ENCODE measurements around the gene DHRS7C. TPM values are rescaled to one million over a fixed set of nuclear protein-coding genes. Genes with fewer than 3 reads are reported as not detected.

The DHRS7C gene, protein sequence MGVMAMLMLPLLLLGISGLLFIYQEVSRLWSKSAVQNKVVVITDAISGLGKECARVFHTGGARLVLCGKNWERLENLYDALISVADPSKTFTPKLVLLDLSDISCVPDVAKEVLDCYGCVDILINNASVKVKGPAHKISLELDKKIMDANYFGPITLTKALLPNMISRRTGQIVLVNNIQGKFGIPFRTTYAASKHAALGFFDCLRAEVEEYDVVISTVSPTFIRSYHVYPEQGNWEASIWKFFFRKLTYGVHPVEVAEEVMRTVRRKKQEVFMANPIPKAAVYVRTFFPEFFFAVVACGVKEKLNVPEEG
- total RNA-seq (2014; rRNA removed; shearing (Covaris generic)): not detected in 2 replicates

- DNase-seq (ENCODE audit: low spot score): no peak
Measured at GRCh38 chr17:9790889-9791876, at the start of gene DHRS7C. Gene DHRS7C, minus strand, starts transcription at chr17:9791592. Its CDS starts 308 bp downstream, at chr17:9791284.

- DNase-seq (ENCODE audit: low spot score): peak; percentile 33
Measured at GRCh38 chr17:9839433-9839832, 48.0 kb upstream of the DHRS7C start.

- DNase-seq (ENCODE audit: low spot score): peak; percentile 87
Measured at GRCh38 chr17:9837551-9838471, 46.4 kb upstream of the DHRS7C start.

- DNase-seq (ENCODE audit: low spot score): no peak
Measured at GRCh38 chr17:9833922-9834321, 42.5 kb upstream of the DHRS7C start.

DNA sequence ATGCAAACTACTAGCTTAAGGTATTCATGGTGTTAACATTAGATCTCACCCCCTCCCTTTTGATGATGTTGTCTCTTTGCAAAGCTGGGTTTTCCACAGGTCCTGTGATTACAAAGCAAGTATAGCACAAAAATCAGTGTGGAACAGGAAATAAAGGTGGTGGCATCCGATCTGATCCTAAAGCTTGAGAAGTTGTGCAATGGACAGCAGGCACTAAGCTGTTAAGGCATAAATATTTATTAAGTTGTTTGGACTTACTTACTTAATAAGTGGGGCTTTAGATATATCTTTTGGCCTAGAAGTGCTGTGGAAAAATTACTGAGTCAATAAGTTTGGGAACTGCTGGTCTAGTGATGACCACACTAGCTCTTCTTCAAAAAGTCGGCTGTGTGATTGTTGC, 39.3 kb upstream of the DHRS7C start:
- DNase-seq (ENCODE audit: low spot score): no peak

GRCh38 chr17:9829343-9829742, 38.0 kb upstream of the DHRS7C start:
- no peak for DNase-seq (ENCODE audit: low spot score)

GRCh38 chr17:9828296-9829295, 37.2 kb upstream of the DHRS7C start:
- no peak for DNase-seq (ENCODE audit: low spot score)

DNA sequence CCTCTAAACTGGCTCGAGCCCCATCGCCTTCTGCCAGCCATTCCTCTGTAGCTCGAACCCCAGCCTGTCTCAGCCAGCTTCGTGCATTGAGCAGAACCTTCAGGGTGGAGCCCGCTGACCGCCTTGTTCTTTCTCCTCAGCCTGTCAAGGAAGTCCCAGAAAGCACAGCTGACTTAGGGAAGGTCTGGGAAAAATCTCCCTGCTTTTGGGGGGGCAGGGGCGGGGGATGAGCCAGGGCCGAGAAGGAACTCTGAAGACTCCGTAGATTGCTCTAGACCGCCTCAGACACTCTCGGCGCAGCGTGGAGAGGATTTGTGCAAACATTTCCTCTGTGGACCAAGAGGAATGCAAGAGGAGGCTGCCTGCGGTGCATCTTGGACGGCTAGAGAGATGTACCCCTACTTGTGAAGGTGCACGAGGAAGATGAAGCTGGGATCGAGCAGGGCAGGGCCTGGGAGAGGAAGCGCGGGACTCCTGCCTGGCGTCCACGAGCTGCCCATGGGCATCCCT, 34.3 kb upstream of the DHRS7C start, which contains the start of gene GLP2R:
Gene GLP2R, plus strand, starts transcription at position 284 of the 510 bp plus-strand sequence. Its CDS starts 140 bp downstream, at position 424.
- DNase-seq (ENCODE audit: low spot score): no peak

- DNase-seq (ENCODE audit: low spot score): no peak
Measured at GRCh38 chr17:9824797-9825338, 33.5 kb upstream of the DHRS7C start.

- no peak for DNase-seq (ENCODE audit: low spot score)
Measured at GRCh38 chr17:9824094-9824493, 32.7 kb upstream of the DHRS7C start.

GRCh38 chr17:9821921-9822320, 30.5 kb upstream of the DHRS7C start, which contains the start of gene GSG1L2:
Gene GSG1L2, minus strand, starts transcription at chr17:9822079. Its CDS starts 8 bp downstream, at chr17:9822071.
- no peak for DNase-seq (ENCODE audit: low spot score)

GRCh38 chr17:9820448-9820847, 29.1 kb upstream of the DHRS7C start:
- no peak for DNase-seq (ENCODE audit: low spot score)

DNA sequence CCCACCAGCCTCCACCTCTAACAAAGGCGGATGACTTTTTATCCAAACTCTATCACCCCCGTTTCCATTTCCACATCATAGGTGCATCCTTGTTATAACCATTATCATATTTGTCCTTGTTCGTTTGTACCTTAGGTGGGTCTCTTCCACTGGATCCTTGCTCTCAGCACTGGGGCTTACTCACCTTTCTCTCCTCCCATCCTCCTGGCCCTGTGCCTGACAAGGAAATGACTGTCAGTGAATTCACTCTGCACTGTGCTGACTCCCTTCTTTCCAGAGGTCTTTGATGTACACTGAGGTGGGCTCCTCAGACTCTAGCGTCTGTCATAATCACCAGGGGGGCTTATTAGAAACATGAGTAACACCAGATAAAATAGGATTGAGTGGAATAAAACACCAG, 27.4 kb upstream of the DHRS7C start:
- DNase-seq (ENCODE audit: low spot score): no peak

- DNase-seq (ENCODE audit: low spot score): peak; percentile 86
Measured at GRCh38 chr17:9817086-9817485, 25.7 kb upstream of the DHRS7C start.

DNA sequence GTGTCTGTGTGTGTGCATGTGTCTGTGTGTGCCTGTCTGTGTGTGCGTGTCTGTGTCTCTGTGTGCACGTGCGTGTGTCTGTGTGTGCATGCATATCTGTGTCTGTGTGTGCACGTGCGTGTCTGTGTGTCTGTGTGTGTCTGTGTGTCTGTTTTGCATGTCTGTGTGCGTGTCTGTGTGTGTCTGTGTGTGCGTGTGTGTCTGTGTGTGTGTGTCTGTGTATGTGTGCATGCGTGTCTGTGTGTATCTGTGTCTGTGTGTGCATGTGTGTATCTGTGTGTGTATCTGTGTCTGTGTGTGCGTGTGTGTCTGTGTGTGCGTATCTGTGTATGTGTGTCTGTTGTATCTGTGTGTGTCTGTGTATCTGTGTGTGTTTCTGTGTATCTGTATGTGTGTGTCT, 25.1 kb upstream of the DHRS7C start:
- DNase-seq (ENCODE audit: low spot score): no peak

GRCh38 chr17:9814337-9814945, 23.0 kb upstream of the DHRS7C start:
- no peak for DNase-seq (ENCODE audit: low spot score)

DNA sequence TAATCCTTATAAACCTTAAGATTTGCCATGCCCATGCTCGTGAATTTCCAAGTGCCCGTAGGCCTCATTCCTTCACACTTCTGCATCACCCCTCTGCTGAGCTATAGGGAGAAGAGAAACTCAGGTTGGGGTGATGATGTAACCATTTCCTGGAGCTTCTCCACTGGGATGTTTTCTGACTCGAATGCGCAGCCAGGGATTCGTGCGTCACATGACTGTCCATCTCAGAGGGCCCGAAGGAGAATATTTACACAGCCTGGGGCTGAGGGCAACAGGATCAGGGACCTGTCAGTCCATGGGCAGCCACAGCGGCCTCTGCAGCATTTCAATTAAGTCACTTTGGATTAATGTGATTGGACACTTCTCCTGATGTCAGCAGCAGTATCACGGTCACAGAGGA, 21.8 kb upstream of the DHRS7C start:
- DNase-seq (ENCODE audit: low spot score): no peak

GRCh38 chr17:9811537-9811936, 20.1 kb upstream of the DHRS7C start:
- no peak for DNase-seq (ENCODE audit: low spot score)

GRCh38 chr17:9811086-9811485, 19.7 kb upstream of the DHRS7C start:
- DNase-seq (ENCODE audit: low spot score): peak; percentile 33

Data from A172 (cell line).